Anterior cingulate cortex (tissue), 58 donors: Measurements from ENCODE around the gene KRTAP5-8.
"Not testable (repeated sequence)": the region's sequence is repeated elsewhere in the genome, so short reads cannot be mapped to it uniquely, and the experiment has no call there.

Source experiments
- DNase-seq, 58 donors: peaks; one replicate each; lab custom pipeline; 2025; lab: John Stamatoyannopoulos, UW

The KRTAP5-8 gene

GRCh38 chr11:71505781-71506180 lies 32.0 kb upstream of the KRTAP5-8 start:
- DNase-seq = no peak

- DNase-seq = no peak
Observed at GRCh38 chr11:71507102-71507501, 30.7 kb upstream of the KRTAP5-8 start.

GRCh38 chr11:71518506-71519471 lies 19.0 kb upstream of the KRTAP5-8 start:
- DNase-seq = no peak

- DNase-seq = no peak
Observed at GRCh38 chr11:71519546-71519945, 18.3 kb upstream of the KRTAP5-8 start.

- DNase-seq = no peak
Observed at GRCh38 chr11:71525188-71525937, 12.5 kb upstream of the KRTAP5-8 start.

GRCh38 chr11:71525938-71526495 lies 11.8 kb upstream of the KRTAP5-8 start:
- DNase-seq = no peak

- not testable (repeated sequence) for DNase-seq
Observed at GRCh38 chr11:71526796-71527575, 10.8 kb upstream of the KRTAP5-8 start, which contains the start of gene KRTAP5-7. Gene KRTAP5-7 (plus strand): TSS chr11:71527267. CDS start chr11:71527301, 34 bp downstream.

GRCh38 chr11:71527576-71528210 lies 10.1 kb upstream of the KRTAP5-8 start:
- DNase-seq = no peak

GRCh38 chr11:71530602-71531001 lies 7.2 kb upstream of the KRTAP5-8 start:
- DNase-seq = no peak

- no peak for DNase-seq
Observed at GRCh38 chr11:71532036-71532610, 5.7 kb upstream of the KRTAP5-8 start.

- DNase-seq = not testable (repeated sequence)
Observed at GRCh38 chr11:71534711-71535608, 2.9 kb upstream of the KRTAP5-8 start.

- DNase-seq = no peak
Observed at GRCh38 chr11:71535825-71536224, 2.0 kb upstream of the KRTAP5-8 start.

GRCh38 chr11:71537537-71537936 lies 288 bp upstream of the KRTAP5-8 start:
- no peak for DNase-seq

GRCh38 chr11:71538666-71538990 lies 803 bp downstream of the KRTAP5-8 start:
- no peak for DNase-seq

GRCh38 chr11:71539017-71539416 lies 1.2 kb downstream of the KRTAP5-8 start:
- DNase-seq = no peak

- not testable (repeated sequence) for DNase-seq
Observed at GRCh38 chr11:71539971-71540370, 2.1 kb downstream of the KRTAP5-8 start.

GRCh38 chr11:71540521-71541304 lies 2.9 kb downstream of the KRTAP5-8 start:
- DNase-seq = not testable (repeated sequence)

- no peak for DNase-seq
Observed at GRCh38 chr11:71542382-71542781, 4.6 kb downstream of the KRTAP5-8 start.
